ENCODE results near the gene CACNA1C. TPM values are rescaled to one million over a fixed set of nuclear protein-coding genes. Genes with fewer than 3 reads are reported as not detected.

Gene CACNA1C
- total and polyA plus RNA-seq, 2 donors (not counting 1 experiment from before 2014, with no cell fraction given) = 7.6 to 11.4 TPM

DNA sequence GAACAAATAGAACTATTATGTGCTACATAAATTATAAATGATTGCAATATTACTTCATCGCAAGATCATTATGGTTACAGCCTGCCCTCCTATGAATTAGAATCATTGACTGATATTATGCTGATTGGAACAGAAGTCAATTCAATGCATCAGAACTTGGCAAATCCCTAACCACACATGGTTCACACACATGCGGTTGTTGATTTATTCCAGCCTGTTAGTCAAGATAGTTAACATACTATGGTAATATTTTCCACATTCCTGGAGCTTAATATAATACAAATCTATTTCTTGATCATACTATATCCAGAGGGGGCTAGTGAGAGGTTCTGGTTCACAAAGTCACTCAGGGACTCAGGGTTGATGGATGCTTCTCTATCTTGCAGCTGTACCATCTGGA, 9.7 kb upstream of the CACNA1C start:
- Histone ChIP-seq H3K4me1 (ENCODE audit: control insufficient read depth, extremely low read depth, insufficient read depth, low read length) (no peaks in the 10 kb centered on the region), H3K36me3 (ENCODE audit: control insufficient read depth, insufficient read depth, low read length) (no peaks in the 10 kb centered on the region), H3K9ac (ENCODE audit: insufficient read depth, low read length) (no peak overlapping the region), H2AFZ (ENCODE audit: low read length) (no peak overlapping the region), H3K27ac (ENCODE audit: insufficient read depth, low read length) (no peak overlapping the region), H4K20me1 (ENCODE audit: control insufficient read depth, extremely low read depth, insufficient read depth, low read length) (no peaks in the 10 kb centered on the region), H3K79me2 (ENCODE audit: control insufficient read depth, insufficient read depth, low read length) (no peaks in the 10 kb centered on the region), H3K4me2 (ENCODE audit: extremely low read depth, insufficient read depth, low read length) (no peak overlapping the region), H3K27me3 (ENCODE audit: control insufficient read depth, insufficient read depth, low read length) (peaks cover 15% of the 10 kb centered on the region), H3K9me3 (ENCODE audit: control insufficient read depth, insufficient read depth, low read depth, low read length) (no peaks in the 10 kb centered on the region), H3K4me3 (replicated peaks in 1 of 4; ENCODE audit: control extremely low read depth in 1 of 4, insufficient read depth in 1 of 4, low read depth in 3 of 4, low read length in 4 of 4) (no peak overlapping the region)
- DNase-seq (ENCODE audit: low read depth in 2 of 2) = no peak
- TF ChIP-seq, protein P1, sequence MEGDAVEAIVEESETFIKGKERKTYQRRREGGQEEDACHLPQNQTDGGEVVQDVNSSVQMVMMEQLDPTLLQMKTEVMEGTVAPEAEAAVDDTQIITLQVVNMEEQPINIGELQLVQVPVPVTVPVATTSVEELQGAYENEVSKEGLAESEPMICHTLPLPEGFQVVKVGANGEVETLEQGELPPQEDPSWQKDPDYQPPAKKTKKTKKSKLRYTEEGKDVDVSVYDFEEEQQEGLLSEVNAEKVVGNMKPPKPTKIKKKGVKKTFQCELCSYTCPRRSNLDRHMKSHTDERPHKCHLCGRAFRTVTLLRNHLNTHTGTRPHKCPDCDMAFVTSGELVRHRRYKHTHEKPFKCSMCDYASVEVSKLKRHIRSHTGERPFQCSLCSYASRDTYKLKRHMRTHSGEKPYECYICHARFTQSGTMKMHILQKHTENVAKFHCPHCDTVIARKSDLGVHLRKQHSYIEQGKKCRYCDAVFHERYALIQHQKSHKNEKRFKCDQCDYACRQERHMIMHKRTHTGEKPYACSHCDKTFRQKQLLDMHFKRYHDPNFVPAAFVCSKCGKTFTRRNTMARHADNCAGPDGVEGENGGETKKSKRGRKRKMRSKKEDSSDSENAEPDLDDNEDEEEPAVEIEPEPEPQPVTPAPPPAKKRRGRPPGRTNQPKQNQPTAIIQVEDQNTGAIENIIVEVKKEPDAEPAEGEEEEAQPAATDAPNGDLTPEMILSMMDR (conservative IDR thresholded peaks at IDR 0.05 in 1 of 2, IDR thresholded peaks at IDR 0.05 in 1 of 2; ENCODE audit: low read depth in 1 of 2, low read length in 2 of 2) = no peak
- TF ChIP-seq EZH2 (IDR thresholded peaks at IDR 0.05; ENCODE audit: low read length, missing control alignments) = no peak

DNA sequence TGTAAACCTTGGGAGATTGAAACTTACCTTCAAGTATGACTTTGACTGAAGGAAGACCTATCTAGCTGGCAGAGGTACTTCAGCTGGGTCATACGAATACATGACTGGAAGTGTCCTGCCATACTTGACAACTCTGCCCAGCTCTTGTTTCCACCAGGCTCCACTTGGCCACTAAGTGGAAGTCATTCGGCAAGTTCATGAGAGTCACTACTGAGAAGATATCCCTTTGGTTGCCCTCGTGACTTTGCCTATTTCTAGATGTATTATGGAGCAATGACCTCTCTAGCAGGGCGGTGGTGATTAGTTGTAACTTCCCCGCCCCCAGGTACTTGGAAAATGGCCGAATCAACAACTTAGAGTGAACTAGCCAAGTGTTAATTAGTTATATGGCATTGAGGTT, 8.6 kb upstream of the CACNA1C start:
- Histone ChIP-seq H2AFZ (ENCODE audit: low read length) (no peak overlapping the region), H3K36me3 (ENCODE audit: control insufficient read depth, insufficient read depth, low read length) (no peaks in the 10 kb centered on the region), H3K9ac (ENCODE audit: insufficient read depth, low read length) (no peak overlapping the region), H4K20me1 (ENCODE audit: control insufficient read depth, extremely low read depth, insufficient read depth, low read length) (no peaks in the 10 kb centered on the region), H3K4me1 (ENCODE audit: control insufficient read depth, extremely low read depth, insufficient read depth, low read length) (no peaks in the 10 kb centered on the region), H3K4me3 (replicated peaks in 1 of 4; ENCODE audit: control extremely low read depth in 1 of 4, insufficient read depth in 1 of 4, low read depth in 3 of 4, low read length in 4 of 4) (no peak overlapping the region), H3K4me2 (ENCODE audit: extremely low read depth, insufficient read depth, low read length) (no peak overlapping the region), H3K27ac (ENCODE audit: insufficient read depth, low read length) (no peak overlapping the region), H3K79me2 (ENCODE audit: control insufficient read depth, insufficient read depth, low read length) (no peaks in the 10 kb centered on the region), H3K27me3 (ENCODE audit: control insufficient read depth, insufficient read depth, low read length) (peaks cover 19% of the 10 kb centered on the region), H3K9me3 (ENCODE audit: control insufficient read depth, insufficient read depth, low read depth, low read length) (no peaks in the 10 kb centered on the region)
- no peak for TF ChIP-seq EZH2 (IDR thresholded peaks at IDR 0.05; ENCODE audit: low read length, missing control alignments)
- TF ChIP-seq, protein P1 (conservative IDR thresholded peaks at IDR 0.05 in 1 of 2, IDR thresholded peaks at IDR 0.05 in 1 of 2; ENCODE audit: low read depth in 1 of 2, low read length in 2 of 2) = no peak
- DNase-seq (ENCODE audit: low read depth in 2 of 2) = no peak

DNA sequence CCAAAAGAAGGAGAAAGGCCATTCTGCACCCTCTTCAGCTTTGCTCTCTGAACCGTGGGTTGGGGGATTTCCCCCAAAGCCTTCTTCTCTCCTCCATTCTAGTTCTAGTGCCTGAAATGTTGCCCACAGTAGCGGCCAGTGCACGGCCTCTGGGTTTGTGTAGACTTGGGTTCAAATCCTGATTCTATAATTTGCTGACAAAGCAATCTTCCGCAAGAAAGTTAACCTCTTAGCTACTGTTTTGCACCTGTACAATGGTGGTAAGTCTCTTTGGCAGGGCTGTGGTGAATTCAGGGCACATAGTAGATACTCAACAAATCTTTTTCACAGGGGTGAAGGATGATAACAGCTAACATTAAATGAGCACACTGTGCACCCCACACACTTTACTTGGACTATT, 5.8 kb upstream of the CACNA1C start:
- Histone ChIP-seq H3K27me3 (ENCODE audit: control insufficient read depth, insufficient read depth, low read length) (peaks cover 21% of the 10 kb centered on the region), H3K9ac (ENCODE audit: insufficient read depth, low read length) (no peak overlapping the region), H3K36me3 (ENCODE audit: control insufficient read depth, insufficient read depth, low read length) (no peaks in the 10 kb centered on the region), H3K4me3 (replicated peaks in 1 of 4; ENCODE audit: control extremely low read depth in 1 of 4, insufficient read depth in 1 of 4, low read depth in 3 of 4, low read length in 4 of 4) (no peak overlapping the region), H2AFZ (ENCODE audit: low read length) (no peak overlapping the region), H3K9me3 (ENCODE audit: control insufficient read depth, insufficient read depth, low read depth, low read length) (no peaks in the 10 kb centered on the region), H4K20me1 (ENCODE audit: control insufficient read depth, extremely low read depth, insufficient read depth, low read length) (no peaks in the 10 kb centered on the region), H3K79me2 (ENCODE audit: control insufficient read depth, insufficient read depth, low read length) (no peaks in the 10 kb centered on the region), H3K4me1 (ENCODE audit: control insufficient read depth, extremely low read depth, insufficient read depth, low read length) (peaks cover 4% of the 10 kb centered on the region), H3K4me2 (ENCODE audit: extremely low read depth, insufficient read depth, low read length) (no peak overlapping the region), H3K27ac (ENCODE audit: insufficient read depth, low read length) (no peak overlapping the region)
- TF ChIP-seq, protein P1 (conservative IDR thresholded peaks at IDR 0.05 in 1 of 2, IDR thresholded peaks at IDR 0.05 in 1 of 2; ENCODE audit: low read depth in 1 of 2, low read length in 2 of 2) = no peak
- no peak for TF ChIP-seq EZH2 (IDR thresholded peaks at IDR 0.05; ENCODE audit: low read length, missing control alignments)
- DNase-seq (ENCODE audit: low read depth in 2 of 2) = no peak
